ENCODE measurements around the gene SCN2A.

DNA sequence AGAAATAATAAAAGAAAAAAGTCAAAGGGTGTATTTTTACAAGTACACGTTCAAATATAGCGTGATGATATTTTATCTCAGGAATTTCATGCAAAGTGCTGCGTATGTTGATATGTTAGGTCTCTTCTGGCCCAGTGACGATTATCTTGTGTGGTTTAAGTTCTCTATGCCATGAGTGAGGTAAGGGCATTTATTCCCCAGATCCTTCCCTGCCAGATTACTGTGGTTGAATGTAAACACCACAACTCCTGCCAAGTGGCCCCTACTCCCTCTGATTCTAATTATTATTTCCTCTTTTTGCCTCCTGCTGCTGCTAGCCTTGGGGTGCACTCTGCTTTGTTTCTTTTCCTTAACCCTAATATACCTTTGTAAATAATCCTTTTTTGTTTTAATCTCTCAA, 12.2 kb downstream of the SCN2A start:
- TF ChIP-seq POLR2A (IDR thresholded peaks at IDR 0.05; ENCODE audit: low read depth, low read length) (no peak), POLR2AphosphoS5 (IDR thresholded peaks at IDR 0.05; ENCODE audit: low read depth, low read length) (no peak), TAF1 (IDR thresholded peaks at IDR 0.05; ENCODE audit: low read depth, low read length) (no peak), SPI1 (IDR thresholded peaks at IDR 0.05; ENCODE audit: low read depth, low read length) (no peak), PAX5 (IDR thresholded peaks at IDR 0.05; ENCODE audit: insufficient read depth, low read length, severe bottlenecking) (no peak)

Data from GM12891 (cell line).